Measurements from ENCODE around the gene NEURL3.

- TF ChIP-seq, protein P1, sequence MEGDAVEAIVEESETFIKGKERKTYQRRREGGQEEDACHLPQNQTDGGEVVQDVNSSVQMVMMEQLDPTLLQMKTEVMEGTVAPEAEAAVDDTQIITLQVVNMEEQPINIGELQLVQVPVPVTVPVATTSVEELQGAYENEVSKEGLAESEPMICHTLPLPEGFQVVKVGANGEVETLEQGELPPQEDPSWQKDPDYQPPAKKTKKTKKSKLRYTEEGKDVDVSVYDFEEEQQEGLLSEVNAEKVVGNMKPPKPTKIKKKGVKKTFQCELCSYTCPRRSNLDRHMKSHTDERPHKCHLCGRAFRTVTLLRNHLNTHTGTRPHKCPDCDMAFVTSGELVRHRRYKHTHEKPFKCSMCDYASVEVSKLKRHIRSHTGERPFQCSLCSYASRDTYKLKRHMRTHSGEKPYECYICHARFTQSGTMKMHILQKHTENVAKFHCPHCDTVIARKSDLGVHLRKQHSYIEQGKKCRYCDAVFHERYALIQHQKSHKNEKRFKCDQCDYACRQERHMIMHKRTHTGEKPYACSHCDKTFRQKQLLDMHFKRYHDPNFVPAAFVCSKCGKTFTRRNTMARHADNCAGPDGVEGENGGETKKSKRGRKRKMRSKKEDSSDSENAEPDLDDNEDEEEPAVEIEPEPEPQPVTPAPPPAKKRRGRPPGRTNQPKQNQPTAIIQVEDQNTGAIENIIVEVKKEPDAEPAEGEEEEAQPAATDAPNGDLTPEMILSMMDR (IDR thresholded peaks at IDR 0.05): no peak
- TF ChIP-seq POLR2A (IDR thresholded peaks at IDR 0.05): peak in 1 of 2 donors; percentile 36
These were observed 19.2 kb downstream of the NEURL3 start for GRCh38 chr2:96485751-96486651.
